Kidney (tissue), 14 donors: Measurements from ENCODE around the gene MYBPC2. TPM values are rescaled to one million over a fixed set of nuclear protein-coding genes. Genes with fewer than 3 reads are reported as not detected.

Experiments used
- DNase-seq, 5 donors: peaks; one replicate each; pipeline ENCODE4 v3.0.0-alpha.2; 2013 to 2020
- FAIRE-seq: peaks from 2 replicates; lab custom pipeline; 2012; peaks lifted over from hg19 to GRCh38; lab: Jason Lieb, UNC
- H3K27ac ChIP-seq, 2 donors: one replicate each; pipeline ENCODE4 v1.7.0; 2013; ENCODE audit warnings: low read depth in 2 of 2, low read length in 2 of 2, inconsistent platforms in 1 of 2
- H3K27me3 ChIP-seq: one replicate; pipeline ENCODE4 v1.7.1; 2013; ENCODE audit warnings: low read length, inconsistent platforms; ENCODE audit not compliant: control insufficient read depth, insufficient read depth
- H3K36me3 ChIP-seq, 3 donors: one replicate each; pipeline versions ENCODE4 v1.7.0 to v1.7.1; 2013; ENCODE audit warnings: low read length in 3 of 3, control low read depth in 1 of 3, inconsistent platforms in 1 of 3; ENCODE audit not compliant: insufficient read depth in 3 of 3, control insufficient read depth in 2 of 3
- H3K4me1 ChIP-seq, 3 donors: one replicate each; pipeline versions ENCODE4 v1.7.0 to v1.7.1; 2013; ENCODE audit warnings: low read length in 3 of 3, inconsistent platforms in 1 of 3, low read depth in 1 of 3; ENCODE audit not compliant: control insufficient read depth in 2 of 3, insufficient read depth in 2 of 3
- H3K4me3 ChIP-seq, 3 donors: one replicate each; pipeline versions ENCODE4 v1.7.0 to v1.8.1; 2013; ENCODE audit warnings: low read length in 3 of 3, control low read depth in 1 of 3, inconsistent platforms in 1 of 3
- H3K9ac ChIP-seq, 3 donors: one replicate each; pipeline versions ENCODE4 v1.7.0 to v1.7.1; 2013; ENCODE audit warnings: low read length in 3 of 3, control low read depth in 1 of 3, inconsistent platforms in 1 of 3
- H3K9me3 ChIP-seq, 3 donors: one replicate each; pipeline versions ENCODE4 v1.7.0 to v1.7.1; 2013; ENCODE audit warnings: low read length in 3 of 3, control low read depth in 1 of 3, inconsistent platforms in 1 of 3; ENCODE audit not compliant: control insufficient read depth in 2 of 3, insufficient read depth in 1 of 3
- intact Hi-C: fragments of 100-400 bp; cut with DNase I; formaldehyde crosslinking; loops from one replicate; pipeline ENCODE4 v1.11.1; 2022
- polyA plus RNA-seq: library from polyadenylated mRNA; stranded (reverse); fragments of 350-450 nt; fragmentation: Illumina TruSeq; extraction: RNeasy Lipid Tissue Mini Kit (QIAGEN cat#74804); gene quantifications from one replicate; pipeline ENCODE4 v1.2.3, GENCODE V29; 2014; ENCODE audit warnings: low read depth, low replicate concordance; ENCODE audit not compliant: insufficient read depth
- total RNA-seq: library from RNA; stranded (reverse); fragmentation: NEBNext Ultra II Directional; extraction: Animal tissue kit (Norgen Biotek cat#: 25700); gene quantifications from one replicate; pipeline ENCODE4 v1.2.1, GENCODE V29; 2021
- TF ChIP-seq, protein P1 (sequence below): IDR thresholded peaks from 3 replicates; pipeline ENCODE4 v1.5.1; 2012; ENCODE audit warnings: mild to moderate bottlenecking, moderate library complexity, borderline replicate concordance; ENCODE audit not compliant: insufficient read depth; ENCODE audit errors: extremely low read depth
- donor health status: control.
- donor health status: control.
- donor health status: control.
- donor health status: control.
- donor health status: control.
- donor health status: DM: yes; HTN: yes; CAD: no.
- donor health status: Normal renal cell carcinoma (clear cell type).

The MYBPC2 gene
- total and polyA plus RNA-seq, 2 donors from 2014 or later, result 0.98 TPM; not detected in 1

- TF ChIP-seq, protein P1, sequence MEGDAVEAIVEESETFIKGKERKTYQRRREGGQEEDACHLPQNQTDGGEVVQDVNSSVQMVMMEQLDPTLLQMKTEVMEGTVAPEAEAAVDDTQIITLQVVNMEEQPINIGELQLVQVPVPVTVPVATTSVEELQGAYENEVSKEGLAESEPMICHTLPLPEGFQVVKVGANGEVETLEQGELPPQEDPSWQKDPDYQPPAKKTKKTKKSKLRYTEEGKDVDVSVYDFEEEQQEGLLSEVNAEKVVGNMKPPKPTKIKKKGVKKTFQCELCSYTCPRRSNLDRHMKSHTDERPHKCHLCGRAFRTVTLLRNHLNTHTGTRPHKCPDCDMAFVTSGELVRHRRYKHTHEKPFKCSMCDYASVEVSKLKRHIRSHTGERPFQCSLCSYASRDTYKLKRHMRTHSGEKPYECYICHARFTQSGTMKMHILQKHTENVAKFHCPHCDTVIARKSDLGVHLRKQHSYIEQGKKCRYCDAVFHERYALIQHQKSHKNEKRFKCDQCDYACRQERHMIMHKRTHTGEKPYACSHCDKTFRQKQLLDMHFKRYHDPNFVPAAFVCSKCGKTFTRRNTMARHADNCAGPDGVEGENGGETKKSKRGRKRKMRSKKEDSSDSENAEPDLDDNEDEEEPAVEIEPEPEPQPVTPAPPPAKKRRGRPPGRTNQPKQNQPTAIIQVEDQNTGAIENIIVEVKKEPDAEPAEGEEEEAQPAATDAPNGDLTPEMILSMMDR, result no peak
- no peak overlapping the region for H3K27ac ChIP-seq
- H3K9ac ChIP-seq, result peak overlapping the region in 1 of 3 donors; percentile 46
- DNase-seq (peak in 3 of 5 donors; percentile 19 to 90 (median 80)), FAIRE-seq (no peak)
- no peaks in the 10 kb centered on the region for H3K9me3 ChIP-seq
- intact Hi-C loops, result no loop called here
- no peaks in the 10 kb centered on the region for H3K27me3 ChIP-seq
- no peaks in the 10 kb centered on the region for H3K36me3 ChIP-seq
- peaks cover 0 to 9% (median 6%) of the 10 kb centered on the region in 3 donors for H3K4me1 ChIP-seq
- peak overlapping the region in 1 of 3 donors; percentile 75 for H3K4me3 ChIP-seq
These were observed 79.7 kb downstream of the MYBPC2 start for GRCh38 chr19:50512112-50512998.

DNA sequence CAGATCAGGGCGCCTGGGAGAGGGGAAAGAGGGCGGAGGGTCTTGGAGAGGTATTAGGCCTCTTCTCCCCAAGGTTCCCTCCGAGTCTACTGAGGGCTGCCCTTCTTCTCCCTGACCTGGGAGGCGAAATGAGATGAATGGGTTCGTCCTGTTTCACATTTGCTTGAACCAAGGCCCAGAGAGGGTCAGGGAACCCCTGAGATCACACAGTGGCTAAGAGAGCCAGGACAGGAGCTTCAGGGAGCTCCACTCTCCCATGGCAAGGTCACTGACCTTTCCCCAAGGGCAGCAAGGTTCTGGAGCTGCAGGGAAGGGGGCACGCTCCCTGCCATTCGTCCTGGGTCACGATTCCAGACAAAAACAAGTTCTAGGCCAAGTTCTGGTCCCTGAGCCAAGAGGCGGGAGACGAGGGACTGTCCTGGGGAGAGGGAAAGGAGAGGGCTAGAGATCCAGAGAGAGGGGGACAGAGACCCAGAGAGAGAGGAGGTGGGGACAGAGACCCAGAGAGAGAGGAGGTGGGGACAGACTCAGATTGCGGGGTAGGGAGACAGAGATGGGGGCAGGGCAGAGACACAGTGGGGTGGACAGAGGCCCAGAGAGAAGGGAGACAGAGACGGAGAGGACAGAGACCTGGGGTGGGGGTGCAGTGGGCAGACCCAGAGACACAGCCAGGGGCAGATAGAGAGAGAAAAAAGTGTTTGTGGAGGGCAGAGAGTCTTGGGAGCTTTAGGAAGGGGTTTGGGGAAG, 80.5 kb downstream of the MYBPC2 start:
- TF ChIP-seq, protein P1, result no peak
- Histone ChIP-seq H3K27ac (peak overlapping the region in 1 of 2 donors; percentile 32), H3K4me3 (peak overlapping the region in 2 of 3 donors; percentile 52 to 61), H3K4me1 (peaks cover 0 to 9% (median 6%) of the 10 kb centered on the region in 3 donors), H3K36me3 (no peaks in the 10 kb centered on the region), H3K27me3 (no peaks in the 10 kb centered on the region), H3K9ac (peak overlapping the region in 2 of 3 donors; percentile 32 to 46), H3K9me3 (no peaks in the 10 kb centered on the region)
- FAIRE-seq, result no peak
- DNase-seq, result peak in 2 of 5 donors; percentile 30 to 59
- intact Hi-C loops, result no loop called here

GRCh38 chr19:50513746-50514345, 81.2 kb downstream of the MYBPC2 start, which contains the start of gene ASPDH:
TSS of gene ASPDH (minus strand) at chr19:50513913. CDS start at chr19:50513823, 90 bp downstream.
- Histone ChIP-seq H3K9ac (peak within 1 kb of the TSS in 2 of 3 donors; percentile 32 to 46), H3K36me3 (no peaks in the 10 kb centered on the region), H3K4me1 (peaks cover 0 to 9% (median 6%) of the 10 kb centered on the region in 3 donors), H3K27ac (peak within 1 kb of the TSS in 1 of 2 donors; percentile 32), H3K9me3 (no peaks in the 10 kb centered on the region), H3K27me3 (no peaks in the 10 kb centered on the region), H3K4me3 (peak within 1 kb of the TSS in 2 of 3 donors; percentile 52 to 61)
- TF ChIP-seq, protein P1, result no peak
- DNase-seq (peak in 3 of 5 donors; percentile 25 to 68 (median 55)), FAIRE-seq (no peak)
- intact Hi-C loops, result no loop called here
